ENCODE data around the gene CCDC27. TPM values are rescaled to one million over a fixed set of nuclear protein-coding genes. Genes with fewer than 3 reads are reported as not detected.

Gene CCDC27
- total RNA-seq, 1 donor from 2014 or later, result not detected

DNA sequence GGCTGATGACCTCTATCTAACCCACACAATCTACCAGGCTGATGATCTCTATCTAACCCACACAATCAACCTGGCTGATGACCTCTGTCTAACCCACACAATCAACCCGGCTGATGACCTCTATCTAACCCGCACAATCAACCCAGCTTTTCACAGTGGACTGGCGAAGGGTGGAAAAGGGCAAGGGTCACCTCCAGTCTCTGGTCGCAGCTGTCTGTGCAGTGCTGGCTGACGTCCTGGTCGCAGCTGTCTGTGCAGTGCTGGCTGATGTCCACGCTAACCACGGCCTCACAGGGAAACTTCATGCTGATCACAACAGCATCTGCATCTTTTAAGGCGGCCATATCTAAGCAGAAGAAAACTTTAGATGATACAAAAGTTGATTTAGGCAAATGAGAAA lies 12.2 kb upstream of the CCDC27 start:
- Histone ChIP-seq H3K4me3 (no peak overlapping the region), H3K27me3 (ENCODE audit: low read depth) (no peaks in the 10 kb centered on the region), H3K27ac (no peak overlapping the region), H3K36me3 (peaks cover 77% of the 10 kb centered on the region), H3K9me3 (no peaks in the 10 kb centered on the region), H3K4me1 (no peaks in the 10 kb centered on the region)
- DNase-seq (no peak), ATAC-seq (no peak)
- TF ChIP-seq, protein P1, sequence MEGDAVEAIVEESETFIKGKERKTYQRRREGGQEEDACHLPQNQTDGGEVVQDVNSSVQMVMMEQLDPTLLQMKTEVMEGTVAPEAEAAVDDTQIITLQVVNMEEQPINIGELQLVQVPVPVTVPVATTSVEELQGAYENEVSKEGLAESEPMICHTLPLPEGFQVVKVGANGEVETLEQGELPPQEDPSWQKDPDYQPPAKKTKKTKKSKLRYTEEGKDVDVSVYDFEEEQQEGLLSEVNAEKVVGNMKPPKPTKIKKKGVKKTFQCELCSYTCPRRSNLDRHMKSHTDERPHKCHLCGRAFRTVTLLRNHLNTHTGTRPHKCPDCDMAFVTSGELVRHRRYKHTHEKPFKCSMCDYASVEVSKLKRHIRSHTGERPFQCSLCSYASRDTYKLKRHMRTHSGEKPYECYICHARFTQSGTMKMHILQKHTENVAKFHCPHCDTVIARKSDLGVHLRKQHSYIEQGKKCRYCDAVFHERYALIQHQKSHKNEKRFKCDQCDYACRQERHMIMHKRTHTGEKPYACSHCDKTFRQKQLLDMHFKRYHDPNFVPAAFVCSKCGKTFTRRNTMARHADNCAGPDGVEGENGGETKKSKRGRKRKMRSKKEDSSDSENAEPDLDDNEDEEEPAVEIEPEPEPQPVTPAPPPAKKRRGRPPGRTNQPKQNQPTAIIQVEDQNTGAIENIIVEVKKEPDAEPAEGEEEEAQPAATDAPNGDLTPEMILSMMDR (IDR thresholded peaks at IDR 0.05), result no peak
- intact Hi-C loops (cut with DNase I), result no loop called here

DNA sequence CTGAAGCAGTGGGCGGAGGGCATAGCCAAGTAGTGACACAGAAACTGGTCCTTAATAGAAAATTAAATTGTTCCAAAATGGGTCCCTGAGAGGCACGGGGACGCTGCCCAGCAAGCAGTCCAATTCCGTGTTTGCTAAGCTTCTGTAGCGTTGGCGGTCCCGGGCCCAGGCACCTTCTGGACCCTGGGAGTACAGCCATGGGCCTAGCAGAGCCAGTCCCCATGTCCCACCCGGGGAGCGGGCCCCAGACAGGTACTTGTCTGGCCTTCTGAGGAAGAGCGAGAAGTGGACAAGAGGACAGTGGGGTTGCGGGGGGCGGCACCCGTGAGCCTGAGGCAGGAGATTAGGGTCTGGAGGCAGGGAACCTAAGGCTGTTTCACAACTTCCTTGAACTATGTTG lies 11.5 kb upstream of the CCDC27 start:
- no peaks in the 10 kb centered on the region for H3K4me1 ChIP-seq
- DNase-seq, result peak; percentile 38
- peaks cover 70% of the 10 kb centered on the region for H3K36me3 ChIP-seq
- no peaks in the 10 kb centered on the region for H3K27me3 ChIP-seq (ENCODE audit: low read depth)
- no peak overlapping the region for H3K27ac ChIP-seq
- ATAC-seq, result no peak
- H3K4me3 ChIP-seq, result no peak overlapping the region
- TF ChIP-seq, protein P1 (IDR thresholded peaks at IDR 0.05), result no peak
- H3K9me3 ChIP-seq, result no peaks in the 10 kb centered on the region
- intact Hi-C loops (cut with DNase I), result no loop called here

DNA sequence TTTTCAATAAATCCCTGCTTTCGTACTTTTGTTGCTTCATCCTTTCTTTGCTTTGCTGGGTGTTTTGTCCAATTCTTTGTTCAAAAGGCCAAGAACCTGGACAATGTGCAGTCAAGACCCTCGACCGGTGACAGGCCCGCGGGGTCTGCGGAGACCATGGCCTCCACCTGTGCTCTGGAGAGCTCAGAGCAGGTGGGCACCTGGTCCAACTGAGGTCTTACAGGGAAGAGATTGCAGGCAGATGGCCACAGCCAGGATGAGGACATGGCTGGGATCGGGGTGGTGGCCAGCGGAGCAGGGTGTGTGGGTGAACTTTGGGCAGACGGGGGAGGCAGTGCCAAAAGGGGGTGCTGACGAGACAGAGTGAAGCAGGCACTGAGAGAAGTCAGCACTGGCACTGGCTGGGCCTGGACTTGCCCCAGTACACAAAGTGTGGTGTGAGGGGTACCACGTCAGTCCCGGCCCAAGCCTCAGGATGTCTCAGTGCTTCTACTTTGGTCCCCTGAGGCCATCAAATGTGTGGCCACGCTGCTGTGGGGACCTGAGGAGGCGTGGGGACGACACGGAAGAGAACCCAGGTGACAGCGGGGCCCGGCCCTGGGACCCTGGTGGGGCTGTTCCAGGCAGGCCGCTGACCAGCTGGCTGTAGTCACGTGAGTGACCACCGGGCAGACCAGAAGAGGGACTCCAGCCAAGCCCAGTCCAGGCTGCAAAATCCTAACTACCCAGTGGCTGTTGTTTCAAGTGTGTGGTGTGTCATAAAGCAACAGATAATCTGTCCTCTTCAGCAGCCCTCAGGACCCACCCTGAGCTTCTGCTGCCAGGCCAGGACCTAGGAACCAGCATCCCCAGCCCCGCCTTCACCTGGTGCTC lies 10.4 kb upstream of the CCDC27 start:
- Histone ChIP-seq H3K9me3 (no peaks in the 10 kb centered on the region), H3K27ac (no peak overlapping the region), H3K4me3 (no peak overlapping the region), H3K27me3 (ENCODE audit: low read depth) (no peaks in the 10 kb centered on the region), H3K36me3 (peaks cover 59% of the 10 kb centered on the region), H3K4me1 (peaks cover 10% of the 10 kb centered on the region)
- no peak for ATAC-seq
- TF ChIP-seq, protein P1 (IDR thresholded peaks at IDR 0.05), result no peak
- intact Hi-C loops (cut with DNase I), result no loop called here
- no peak for DNase-seq

DNA sequence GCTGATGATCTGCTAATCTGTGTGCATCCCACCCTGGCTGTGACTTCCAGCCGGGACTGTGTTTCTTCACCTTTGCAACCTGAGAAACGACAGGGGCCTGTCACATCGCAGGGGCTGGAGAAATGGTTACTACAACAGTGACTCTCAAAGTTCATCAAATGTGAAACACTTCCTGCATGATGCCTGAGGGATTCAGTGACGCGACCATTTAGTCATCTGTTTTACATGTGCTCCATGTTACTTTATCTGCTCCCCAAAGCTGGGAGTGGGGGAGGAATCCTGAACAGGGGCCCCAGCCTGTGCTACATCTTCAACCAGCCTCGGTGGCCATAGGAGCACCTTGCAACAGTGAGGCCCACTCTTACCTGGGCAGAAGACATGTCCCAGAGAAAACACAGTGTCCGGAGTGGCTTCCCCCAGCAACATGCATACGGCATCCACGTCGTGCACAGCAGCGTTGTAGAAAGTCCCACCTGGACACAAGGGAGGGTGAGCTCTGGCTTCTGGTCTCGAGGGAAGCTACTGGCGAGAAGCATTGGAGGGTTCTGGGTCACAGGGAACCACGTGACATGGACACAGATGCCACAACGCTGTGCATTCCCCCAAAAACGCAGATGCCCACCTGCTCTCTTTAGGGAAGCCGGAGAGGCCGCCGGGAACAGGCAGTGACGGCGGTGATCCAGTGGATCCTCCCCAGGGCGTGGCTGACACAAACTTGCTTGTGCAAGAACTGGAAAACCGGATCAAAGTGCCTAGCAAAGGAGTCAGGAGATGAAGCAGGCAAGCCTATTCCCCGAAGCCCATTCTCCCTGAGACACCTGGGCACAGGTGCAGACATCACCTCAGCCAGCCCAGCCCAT lies 9.6 kb upstream of the CCDC27 start:
- Histone ChIP-seq H3K4me3 (no peak overlapping the region), H3K27me3 (ENCODE audit: low read depth) (no peaks in the 10 kb centered on the region), H3K4me1 (peaks cover 13% of the 10 kb centered on the region), H3K9me3 (no peaks in the 10 kb centered on the region), H3K27ac (no peak overlapping the region), H3K36me3 (peaks cover 50% of the 10 kb centered on the region)
- TF ChIP-seq, protein P1 (IDR thresholded peaks at IDR 0.05), result no peak
- DNase-seq (peak; percentile 35), ATAC-seq (no peak)
- intact Hi-C loops (cut with DNase I), result no loop called here

DNA sequence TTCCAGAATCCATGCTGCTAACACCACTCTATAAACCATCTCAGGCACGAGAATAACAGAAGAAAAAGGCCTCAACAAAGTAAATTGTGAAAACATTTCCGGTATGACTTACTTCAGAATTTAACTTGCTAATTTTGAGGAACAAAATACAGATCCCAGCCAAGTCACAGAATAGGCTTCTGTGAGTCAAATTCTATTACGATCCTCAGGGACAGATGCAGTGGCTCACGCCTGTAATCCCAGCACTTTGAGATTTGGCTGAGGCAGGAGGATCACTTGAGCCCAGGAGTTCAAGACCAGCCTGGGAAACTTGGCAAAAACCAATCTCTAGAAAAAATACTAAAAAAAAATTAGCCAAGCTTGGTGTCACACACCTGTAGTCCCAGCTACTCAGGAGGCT lies 8.8 kb upstream of the CCDC27 start:
- H3K27me3 ChIP-seq (ENCODE audit: low read depth), result no peaks in the 10 kb centered on the region
- H3K27ac ChIP-seq, result no peak overlapping the region
- intact Hi-C loops (cut with DNase I), result no loop called here
- H3K4me3 ChIP-seq, result no peak overlapping the region
- no peaks in the 10 kb centered on the region for H3K9me3 ChIP-seq
- H3K4me1 ChIP-seq, result peaks cover 18% of the 10 kb centered on the region
- ATAC-seq (no peak), DNase-seq (no peak)
- TF ChIP-seq, protein P1 (IDR thresholded peaks at IDR 0.05), result no peak
- peaks cover 43% of the 10 kb centered on the region for H3K36me3 ChIP-seq
